HepG2 (cell line): ENCODE data around the gene QDPR. TPM values are rescaled to one million over a fixed set of nuclear protein-coding genes. Genes with fewer than 3 reads are reported as not detected.

ENCODE experiments used
- ATAC-seq: fragments of 200-7000 bp; cut with Tn5 transposase; 3 replicates; pipeline ENCODE4 v1.9.1; 2020; ENCODE audit warnings: mild to moderate bottlenecking, moderate library complexity
- BruUV-seq: library from RNA; stranded (reverse); fragments of 400-500 nt; replicated peaks from 2 replicates; lab custom pipeline; 2021; lab: Mats Ljungman, UMichigan
- CTCF ChIA-PET: fragments of 300-600 bp; formaldehyde crosslinking; extraction: SDS; loops from one replicate; lab custom pipeline; 2021; ENCODE audit warnings: low total read pairs, inconsistent platforms, low intra/inter-chr PET ratio; lab: Yijun Ruan, JAX
- POLR2A ChIA-PET: fragments of 350-600 bp; sonication (Branson Sonifier 250); formaldehyde crosslinking; loops from one replicate; lab custom pipeline; 2020; ENCODE audit warnings: antibody characterized with exemption, inconsistent platforms; lab: Yijun Ruan, JAX
- DNase-seq: peaks from one replicate; pipeline ENCODE4 v3.0.0-alpha.2; 2015; ENCODE audit warnings: low spot score
- FAIRE-seq: peaks from 3 replicates; lab custom pipeline; 2011; peaks lifted over from hg19 to GRCh38; lab: Jason Lieb, UNC
- H2AFZ ChIP-seq: one replicate; pipeline ENCODE4 v1.6.1; 2011; ENCODE audit warnings: low read length, inconsistent platforms
- H3K27ac ChIP-seq: fragments of 300-600 bp; 3 replicates; pipeline ENCODE4 v1.8.0; 2011; ENCODE audit warnings: mixed run types, mild to moderate bottlenecking, mixed read lengths, low read length, inconsistent platforms; ENCODE audit not compliant: insufficient read depth; ENCODE audit errors: extremely low read length
- H3K27me3 ChIP-seq, 2 experiments: fragments of 200-600 bp in 1 of 2; 2 replicates in 1 of 2; 3 replicates in 1 of 2; pipeline versions ENCODE4 v1.6.0 to v1.8.0; 2011; ENCODE audit warnings: low read length in 2 of 2, mild to moderate bottlenecking in 2 of 2, moderate library complexity in 2 of 2, inconsistent platforms in 1 of 2; ENCODE audit not compliant: insufficient read depth in 2 of 2, control insufficient read depth in 1 of 2
- H3K36me3 ChIP-seq, 2 experiments: fragments of 200-600 bp in 1 of 2; replicated peaks in 1 of 2; 2 replicates in 1 of 2; 3 replicates in 1 of 2; pipeline versions ENCODE4 v1.5.1 to v1.8.0; 2011; ENCODE audit warnings: low read length in 2 of 2, inconsistent platforms in 1 of 2; ENCODE audit not compliant: insufficient read depth in 2 of 2, control insufficient read depth in 1 of 2
- H3K4me1 ChIP-seq: 2 replicates; pipeline ENCODE4 v1.5.1; 2012; ENCODE audit warnings: low read length, inconsistent platforms; ENCODE audit not compliant: insufficient read depth
- H3K4me2 ChIP-seq: 2 replicates; pipeline ENCODE4 v1.6.0; 2011; ENCODE audit warnings: low read depth, low read length, inconsistent platforms
- H3K4me3 ChIP-seq, 3 experiments: fragments of 200-600 bp in 1 of 3; sonication (generic), shearing (Covaris generic) in 1 of 3; replicated peaks in 1 of 3; 2 replicates each; pipeline ENCODE4 v1.5.1; 2011 to 2016; ENCODE audit warnings: low read length in 3 of 3, inconsistent platforms in 2 of 3, low read depth in 2 of 3, mild to moderate bottlenecking in 2 of 3, control low read depth in 1 of 3, mixed read lengths in 1 of 3; ENCODE audit not compliant: insufficient read depth in 1 of 3
- H3K79me2 ChIP-seq: one replicate; pipeline ENCODE4 v1.6.1; 2011; ENCODE audit warnings: low read length, inconsistent platforms; ENCODE audit not compliant: insufficient read depth
- H3K9ac ChIP-seq: 2 replicates; pipeline ENCODE4 v1.6.0; 2011; ENCODE audit warnings: mild to moderate bottlenecking, low read depth, low read length, inconsistent platforms; ENCODE audit not compliant: insufficient read depth
- H3K9me3 ChIP-seq: 2 replicates; pipeline ENCODE4 v1.5.1; 2012; ENCODE audit warnings: mild to moderate bottlenecking, low read length
- H4K20me1 ChIP-seq: 2 replicates; pipeline ENCODE4 v1.6.0; 2011; ENCODE audit warnings: inconsistent platforms, mild to moderate bottlenecking, low read length, moderate library complexity; ENCODE audit not compliant: insufficient read depth
- ARID3A ChIP-seq: IDR thresholded peaks from 2 replicates; pipeline ENCODE4 v1.6.1; 2012; ENCODE audit warnings: low read depth, low read length, improper control_type of control experiment
- CHCHD3 ChIP-seq: sonication (generic); formaldehyde crosslinking; IDR thresholded peaks from 2 replicates; pipeline ENCODE4 v1.8.0; 2022; ENCODE audit warnings: mild to moderate bottlenecking, missing genetic modification reagents, moderate library complexity
- ETV6 ChIP-seq: sonication (generic); formaldehyde crosslinking; conservative IDR thresholded peaks from 2 replicates; pipeline ENCODE4 v1.4.0; 2020; ENCODE audit warnings: missing genetic modification reagents
- FOXA3 ChIP-seq: IDR thresholded peaks from 2 replicates; pipeline ENCODE4 v1.6.1; 2016; ENCODE audit warnings: missing genetic modification reagents, missing compliant biosample characterization
- FOXP4 ChIP-seq: sonication (generic); formaldehyde crosslinking; IDR thresholded peaks from 2 replicates; pipeline ENCODE4 v1.4.0; 2020; ENCODE audit warnings: missing genetic modification reagents
- MXD1 ChIP-seq: sonication (generic); formaldehyde crosslinking; IDR thresholded peaks from 2 replicates; pipeline ENCODE4 v1.4.0; 2020; ENCODE audit warnings: mild to moderate bottlenecking, missing genetic modification reagents
- NCOA2 ChIP-seq: sonication (generic); formaldehyde crosslinking; IDR thresholded peaks from 2 replicates; pipeline ENCODE4 v1.8.0; 2022; ENCODE audit warnings: inconsistent platforms
- RBAK ChIP-seq: sonication (generic); formaldehyde crosslinking; IDR thresholded peaks from 2 replicates; pipeline ENCODE4 v1.5.1; 2020; ENCODE audit warnings: mild to moderate bottlenecking, missing genetic modification reagents
- RELA ChIP-seq: sonication (generic); formaldehyde crosslinking; IDR thresholded peaks from 2 replicates; pipeline ENCODE4 v1.4.0; 2020; ENCODE audit warnings: missing genetic modification reagents
- SOX6 ChIP-seq, 2 experiments: fragments of 450-650 bp in 1 of 2; sonication (generic) in 1 of 2; formaldehyde crosslinking in 1 of 2; IDR thresholded peaks; 2 replicates each; pipeline versions ENCODE4 v1.4.0 to v1.6.1; 2017 to 2020; ENCODE audit warnings: antibody characterized with exemption in 1 of 2, mild to moderate bottlenecking in 1 of 2, missing genetic modification reagents in 1 of 2
- TARDBP ChIP-seq: sonication (generic); formaldehyde crosslinking; IDR thresholded peaks from 2 replicates; pipeline ENCODE4 v1.8.0; 2022; ENCODE audit warnings: mild to moderate bottlenecking, missing genetic modification reagents
- TBX3 ChIP-seq: fragments of 450-650 bp; IDR thresholded peaks from 2 replicates; pipeline ENCODE4 v1.6.1; 2017; ENCODE audit warnings: antibody characterized with exemption, mild to moderate bottlenecking, inconsistent platforms, borderline replicate concordance
- ZMYM4 ChIP-seq: sonication (generic); formaldehyde crosslinking; IDR thresholded peaks from 2 replicates; pipeline ENCODE4 v1.8.1; 2023; ENCODE audit warnings: mild to moderate bottlenecking, missing genetic modification reagents
- ZNF136 ChIP-seq: sonication (generic); formaldehyde crosslinking; IDR thresholded peaks from 2 replicates; pipeline ENCODE4 v1.8.1; 2022; ENCODE audit warnings: low read depth, mild to moderate bottlenecking, moderate library complexity, missing genetic modification reagents
- ZNF24 ChIP-seq: fragments of 450-650 bp; IDR thresholded peaks from 2 replicates; pipeline ENCODE4 v1.6.1; 2017; ENCODE audit warnings: antibody characterized with exemption, mild to moderate bottlenecking
- ZNF251 ChIP-seq: sonication (generic); formaldehyde crosslinking; IDR thresholded peaks from 2 replicates; pipeline ENCODE4 v1.9.0; 2021; ENCODE audit warnings: mild to moderate bottlenecking, missing genetic modification reagents
- ZNF281 ChIP-seq: sonication (generic); formaldehyde crosslinking; IDR thresholded peaks from 2 replicates; pipeline ENCODE4 v1.4.0; 2020; ENCODE audit warnings: missing genetic modification reagents, borderline replicate concordance
- ZNF749 ChIP-seq: sonication (generic); formaldehyde crosslinking; IDR thresholded peaks from 2 replicates; pipeline ENCODE4 v1.8.0; 2022; ENCODE audit warnings: mild to moderate bottlenecking, missing genetic modification reagents, moderate library complexity, borderline replicate concordance
- ZNF839 ChIP-seq: sonication (generic); formaldehyde crosslinking; IDR thresholded peaks from 2 replicates; pipeline ENCODE4 v1.4.0; 2020; ENCODE audit warnings: missing genetic modification reagents, mild to moderate bottlenecking, borderline replicate concordance
- in situ Hi-C: cut with HindIII; loops from 2 replicates; pipeline ENCODE4 v1.10.0; 2017; ENCODE audit warnings: low pct_unique_long_range_greater_than_20kb; ENCODE audit not compliant: extremely low pct_ligation_motif_present
- intact Hi-C: fragments of 100-400 bp; cut with micrococcal nuclease; formaldehyde crosslinking; loops from one replicate; pipeline ENCODE4 v1.10.0; 2022; ENCODE audit not compliant: unreplicated experiment
- polyA plus RNA-seq, 8 experiments: library from polyadenylated mRNA; depleted of rRNA in 3 of 8; stranded (reverse) in 7 of 8; unstranded in 1 of 8; fragments of >200 nt; fragmentation: Illumina TruSeq in 4 of 8; extraction: Trizol in 4 of 8; gene quantifications; 2 replicates each; pipeline versions ENCODE4 v1.2.1 to v1.2.3, GENCODE V29; 2011 to 2016; ENCODE audit warnings: low read depth in 4 of 8, missing spikeins in 1 of 8, mixed read lengths in 1 of 8; ENCODE audit not compliant: insufficient read depth in 1 of 8
- total RNA-seq, 5 experiments: library from RNA; depleted of rRNA; stranded (reverse); fragments of >200 nt; fragmentation: Illumina TruSeq; extraction: Trizol; gene quantifications; 2 replicates each; pipeline ENCODE4 v1.2.3, GENCODE V29; 2016; ENCODE audit warnings: low read depth in 1 of 5

The QDPR gene
- total and polyA plus RNA-seq, 2 of the 13 experiments (the other 11 are each of a cell fraction or from before 2014, with no cell fraction given) = 9.9 to 95.5 TPM

- Histone ChIP-seq H3K4me2 (peak overlapping the region; percentile 52), H3K27ac (peak overlapping the region; percentile 90), H3K9ac (peak overlapping the region; percentile 31; the same call in 1 of the 2 replicates), H3K79me2 (no peaks in the 10 kb centered on the region), H3K36me3 (no peaks in the 10 kb centered on the region), H3K27me3 (no peaks in the 10 kb centered on the region), H2AFZ (no peak overlapping the region), H3K4me3 (no peak overlapping the region), H3K4me1 (peaks cover 81% of the 10 kb centered on the region), H3K9me3 (no peaks in the 10 kb centered on the region), H4K20me1 (no peaks in the 10 kb centered on the region)
- DNase-seq = peak; percentile 77
- ChIA-PET POLR2A (interaction anchor here (1.2 kb wide), 1 partner anchor 58 kb away, joined by 4 read pairs; the partner anchor contains the start of gene MED28), CTCF (no interaction called here)
- ATAC-seq = no peak
- no TSS peak for BruUV-seq
- intact Hi-C loops = no loop called here
- no peak for FAIRE-seq
- in situ Hi-C loops = loop anchor here (5.0 to 25.0 kb wide), 3 partner anchors 81 to 456 kb away; partner anchors contain the start of gene LCORL
- peak; percentile 53 for TF ChIP-seq FOXA3 (CRISPR knock-in tag)
- no peak for TF ChIP-seq ZNF749
- TF ChIP-seq TBX3 = peak; percentile 36; the same call in 1 of the 2 replicates
- no peak for TF ChIP-seq ETV6 (CRISPR knock-in tag)
- peak; percentile 73; the same call in 1 of the 2 replicates for TF ChIP-seq ZNF281 (CRISPR knock-in tag)
- no peak for TF ChIP-seq SOX6 (IDR thresholded peaks at IDR 0.05)
- peak; percentile 83; the same call in 1 of the 2 replicates for TF ChIP-seq SOX6 (CRISPR knock-in tag; IDR thresholded peaks at IDR 0.05)
- peak; percentile 79; the same call in 1 of the 2 replicates for TF ChIP-seq ARID3A
- TF ChIP-seq ZNF136 (CRISPR knock-in tag) = no peak
- no peak for TF ChIP-seq RBAK
- TF ChIP-seq ZNF839 (CRISPR knock-in tag) = no peak
- no peak for TF ChIP-seq CHCHD3
- peak; percentile 79; the same call in 1 of the 2 replicates for TF ChIP-seq ZNF24
- TF ChIP-seq ZNF251 (CRISPR knock-in tag) = no peak
- TF ChIP-seq ZMYM4 (CRISPR knock-in tag) = 0 out of 2 replicates have a peak, but pooled peaks have one; percentile 19
- TF ChIP-seq TARDBP (CRISPR knock-in tag) = peak; percentile 33; the same call in 1 of the 2 replicates
- peak; percentile 81 for TF ChIP-seq FOXP4
- no peak for TF ChIP-seq RELA
- peak; percentile 54; the same call in 1 of the 2 replicates for TF ChIP-seq NCOA2
- no peak for TF ChIP-seq MXD1 (CRISPR knock-in tag)
These were observed 44.6 kb upstream of the QDPR start for GRCh38 chr4:17556498-17556897.
